Hepatocyte (in vitro differentiated cells): ENCODE results near the gene ASIC1.

Experiments
- CTCF ChIP-seq: fragments of 200-600 bp; sonication (generic); IDR thresholded peaks from 2 replicates; pipeline ENCODE4 v1.5.1; 2016; ENCODE audit warnings: antibody characterized with exemption, mild to moderate bottlenecking; ENCODE audit not compliant: poor library complexity
- EZH2 ChIP-seq: fragments of 200-600 bp; sonication (generic); IDR thresholded peaks from 2 replicates; pipeline ENCODE4 v1.6.1; 2016; ENCODE audit warnings: antibody characterized with exemption, mild to moderate bottlenecking, borderline replicate concordance

DNA sequence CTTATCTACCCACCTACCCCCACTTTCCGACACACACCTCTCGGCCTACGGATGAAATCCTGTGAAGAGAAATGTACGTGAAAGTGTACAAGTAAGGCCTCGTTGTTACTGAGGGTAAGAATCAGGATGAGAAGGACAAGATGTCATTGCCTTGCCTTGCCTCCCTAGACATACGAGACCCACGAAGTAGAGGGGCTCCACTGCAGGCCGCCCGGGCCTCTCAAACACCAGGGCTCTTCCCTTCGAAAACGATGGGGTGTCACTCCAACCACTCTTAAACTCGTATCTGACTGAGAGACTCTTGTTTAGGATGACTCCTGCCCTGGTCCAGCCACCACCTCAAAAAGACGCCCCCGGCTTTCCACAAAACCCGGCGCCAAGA is 32.6 kb upstream of the ASIC1 start:
- TF ChIP-seq EZH2 (no peak), CTCF (no peak)
